Gastrocnemius medialis (tissue), 4 donors: ENCODE data around the gene TET2. TPM values are rescaled to one million over a fixed set of nuclear protein-coding genes. Genes with fewer than 3 reads are reported as not detected.

ENCODE experiments used
- ATAC-seq, 2 donors: fragments of 150-250 bp; one replicate each; pipeline ENCODE4 v1.9.1; 2016
- DNase-seq, 2 donors: peaks; one replicate each; pipeline ENCODE4 v3.0.0-alpha.2; 2019
- H3K27ac ChIP-seq, 4 donors: fragments of 200-600 bp; sonication (generic); 1 replicate in 1 of 4; 2 replicates in 3 of 4; pipeline ENCODE4 v1.5.1; 2016 to 2018; ENCODE audit warnings: mild to moderate bottlenecking in 2 of 4, moderate library complexity in 1 of 4
- H3K27me3 ChIP-seq, 3 donors: fragments of 200-600 bp; sonication (generic) in 2 of 3; 1 replicate in 1 of 3; 2 replicates in 2 of 3; pipeline versions ENCODE4 v1.5.1 to v1.6.0; 2016 to 2019; ENCODE audit warnings: mild to moderate bottlenecking in 1 of 3, moderate library complexity in 1 of 3
- H3K36me3 ChIP-seq, 2 donors: fragments of 200-600 bp; sonication (generic) in 1 of 2; one replicate each; pipeline ENCODE4 v1.5.1; 2017 to 2018
- H3K4me1 ChIP-seq, 2 donors: fragments of 200-600 bp; sonication (generic) in 1 of 2; one replicate each; pipeline ENCODE4 v1.5.1; 2016 to 2017; ENCODE audit warnings: mild to moderate bottlenecking in 2 of 2
- H3K4me3 ChIP-seq, 4 donors: fragments of 200-600 bp; sonication (generic) in 3 of 4; 1 replicate in 1 of 4; 2 replicates in 3 of 4; pipeline ENCODE4 v1.5.1; 2016 to 2019; ENCODE audit warnings: mild to moderate bottlenecking in 2 of 4
- H3K9me3 ChIP-seq, 3 donors: fragments of 200-600 bp; sonication (generic) in 2 of 3; 1 replicate in 1 of 3; 2 replicates in 2 of 3; pipeline ENCODE4 v1.5.1; 2016 to 2019
- POLR2A ChIP-seq, 2 donors: fragments of 450-650 bp; IDR thresholded peaks; one replicate each; pipeline ENCODE4 v1.6.1; 2017; ENCODE audit warnings: antibody characterized with exemption in 2 of 2, mild to moderate bottlenecking in 2 of 2, moderate library complexity in 2 of 2
- in situ Hi-C, 4 donors: fragments of 200-750 bp; cut with MboI; loops; one replicate each; pipeline versions ENCODE4 v1.15.0 to v1.8.0; 2017; ENCODE audit warnings: low sequenced_read_pairs in 4 of 4
- intact Hi-C: fragments of 100-400 bp; cut with DNase I; formaldehyde crosslinking; loops from one replicate; pipeline ENCODE4 v1.15.1; 2023; ENCODE audit warnings: low total_unique reads
- total RNA-seq, 4 donors: library from RNA; depleted of rRNA; stranded (reverse); fragments of >200 nt; gene quantifications; one replicate each; pipeline versions ENCODE4 v1.1.0 to v1.2.3, GENCODE V29; 2016
- TF ChIP-seq, protein P1 (sequence below), 5 experiments: fragments of 450-650 bp in 3 of 5; fragments of 200-600 bp in 2 of 5; sonication (generic) in 2 of 5; IDR thresholded peaks in 4 of 5; conservative IDR thresholded peaks in 1 of 5; 1 replicate in 4 of 5; 2 replicates in 1 of 5; pipeline ENCODE4 v1.5.1; 2016 to 2019; ENCODE audit warnings: antibody characterized with exemption in 5 of 5, mild to moderate bottlenecking in 3 of 5, moderate library complexity in 3 of 5

Gene TET2
- total RNA-seq, 4 donors from 2014 or later = 12.9 to 18.0 (median 16.4) TPM

DNA sequence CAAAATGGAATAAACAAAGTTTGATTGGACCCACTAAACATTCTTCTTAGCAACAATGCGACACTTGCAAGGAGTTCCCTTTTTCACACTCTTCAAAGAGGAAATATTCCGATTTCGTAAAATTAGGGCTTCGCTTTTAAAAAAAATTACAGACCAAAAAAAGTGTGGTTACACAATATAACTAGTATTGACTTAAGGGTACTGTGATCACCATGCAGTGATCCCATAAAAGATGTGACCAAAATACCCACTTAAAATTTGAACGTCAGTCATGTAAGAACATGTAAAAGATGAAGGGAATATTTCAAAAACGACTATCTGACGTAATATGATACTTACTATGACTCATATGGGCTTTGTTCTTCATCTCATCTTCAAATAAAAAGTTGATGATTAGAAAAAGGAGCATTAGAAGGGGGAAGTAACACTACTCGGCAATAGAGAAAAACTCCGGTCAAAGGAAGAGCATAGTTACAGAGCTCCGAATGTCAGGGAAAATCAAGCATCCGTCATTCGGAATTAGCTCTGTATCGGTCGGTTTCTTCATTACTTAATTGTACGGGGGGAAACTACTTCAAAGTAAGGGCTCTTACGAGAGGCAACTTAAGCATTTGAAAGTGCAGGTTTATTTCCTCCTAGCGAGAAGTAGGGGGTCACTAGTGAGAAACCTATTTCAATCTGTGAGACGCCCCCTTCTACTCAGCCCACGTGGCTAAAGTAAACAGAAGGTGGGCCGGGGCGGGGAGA, 1.3 kb upstream of the TET2 start:
- in situ Hi-C loops = loop anchor here in 3 of 4 donors (5.0 to 25.0 kb wide), 2 partner anchors 327 to 567 kb away; partner anchors contain the start of genes GSTCD (in 2 of the 3), INTS12 (in 2 of the 3) and PPA2 (in 1 of the 3)

DNA sequence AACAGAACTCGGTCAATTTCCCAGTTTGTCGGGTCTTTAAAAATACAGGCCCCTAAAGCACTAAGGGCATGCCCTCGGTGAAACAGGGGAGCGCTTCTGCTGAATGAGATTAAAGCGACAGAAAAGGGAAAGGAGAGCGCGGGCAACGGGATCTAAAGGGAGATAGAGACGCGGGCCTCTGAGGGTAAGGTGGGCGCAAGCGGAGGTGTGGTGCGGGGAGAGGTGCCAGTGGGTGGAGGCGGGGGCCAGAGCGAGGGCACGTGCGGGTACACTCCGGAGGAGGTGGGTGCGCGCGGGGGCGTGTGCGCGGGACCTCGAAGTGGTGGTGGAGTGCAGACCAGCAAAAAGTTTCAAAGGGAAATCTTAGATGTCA, 787 bp upstream of the TET2 start:
- TF ChIP-seq POLR2A (IDR thresholded peaks at IDR 0.05) = no peak
- TF ChIP-seq, protein P1, sequence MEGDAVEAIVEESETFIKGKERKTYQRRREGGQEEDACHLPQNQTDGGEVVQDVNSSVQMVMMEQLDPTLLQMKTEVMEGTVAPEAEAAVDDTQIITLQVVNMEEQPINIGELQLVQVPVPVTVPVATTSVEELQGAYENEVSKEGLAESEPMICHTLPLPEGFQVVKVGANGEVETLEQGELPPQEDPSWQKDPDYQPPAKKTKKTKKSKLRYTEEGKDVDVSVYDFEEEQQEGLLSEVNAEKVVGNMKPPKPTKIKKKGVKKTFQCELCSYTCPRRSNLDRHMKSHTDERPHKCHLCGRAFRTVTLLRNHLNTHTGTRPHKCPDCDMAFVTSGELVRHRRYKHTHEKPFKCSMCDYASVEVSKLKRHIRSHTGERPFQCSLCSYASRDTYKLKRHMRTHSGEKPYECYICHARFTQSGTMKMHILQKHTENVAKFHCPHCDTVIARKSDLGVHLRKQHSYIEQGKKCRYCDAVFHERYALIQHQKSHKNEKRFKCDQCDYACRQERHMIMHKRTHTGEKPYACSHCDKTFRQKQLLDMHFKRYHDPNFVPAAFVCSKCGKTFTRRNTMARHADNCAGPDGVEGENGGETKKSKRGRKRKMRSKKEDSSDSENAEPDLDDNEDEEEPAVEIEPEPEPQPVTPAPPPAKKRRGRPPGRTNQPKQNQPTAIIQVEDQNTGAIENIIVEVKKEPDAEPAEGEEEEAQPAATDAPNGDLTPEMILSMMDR (IDR thresholded peaks at IDR 0.05 in 4 of 5, conservative IDR thresholded peaks at IDR 0.05 in 1 of 5) = no peak
- ATAC-seq (peak; percentile 6 to 14), DNase-seq (no peak)
- H3K27ac ChIP-seq = peak overlapping the region; percentile 86 to 91 (median 88)
- peaks cover 26 to 28% of the 10 kb centered on the region in 2 donors for H3K4me1 ChIP-seq
- no peaks in the 10 kb centered on the region for H3K36me3 ChIP-seq
- no peaks in the 10 kb centered on the region for H3K9me3 ChIP-seq
- in situ Hi-C loops = loop anchor here in 3 of 4 donors (5.0 to 25.0 kb wide), 2 partner anchors 326 to 566 kb away; partner anchors contain the start of genes GSTCD (in 2 of the 3), INTS12 (in 2 of the 3) and PPA2 (in 1 of the 3)
- intact Hi-C loops = loop anchor here (2.0 to 5.0 kb wide), 3 partner anchors 41 to 563 kb away; partner anchors contain the start of genes GSTCD and INTS12
- peak overlapping the region; percentile 76 to 93 (median 84) for H3K4me3 ChIP-seq
- no peaks in the 10 kb centered on the region for H3K27me3 ChIP-seq

More for the DNA sequence above, 1.3 kb upstream of the TET2 start:
- DNase-seq (no peak), ATAC-seq (no peak)
- Histone ChIP-seq H3K4me3 (peak overlapping the region; percentile 76 to 93 (median 84)), H3K9me3 (no peaks in the 10 kb centered on the region), H3K27me3 (no peaks in the 10 kb centered on the region), H3K4me1 (peaks cover 20 to 24% of the 10 kb centered on the region in 2 donors), H3K36me3 (no peaks in the 10 kb centered on the region), H3K27ac (peak overlapping the region; percentile 86 to 91 (median 88))
- intact Hi-C loops = loop anchor here (5.0 kb wide), 1 partner anchor 42 kb away; no protein-coding TSS in a partner anchor
- TF ChIP-seq POLR2A (IDR thresholded peaks at IDR 0.05) = peak in 1 of 2 donors; percentile 10
- TF ChIP-seq, protein P1 (IDR thresholded peaks at IDR 0.05 in 4 of 5, conservative IDR thresholded peaks at IDR 0.05 in 1 of 5) = no peak

DNA sequence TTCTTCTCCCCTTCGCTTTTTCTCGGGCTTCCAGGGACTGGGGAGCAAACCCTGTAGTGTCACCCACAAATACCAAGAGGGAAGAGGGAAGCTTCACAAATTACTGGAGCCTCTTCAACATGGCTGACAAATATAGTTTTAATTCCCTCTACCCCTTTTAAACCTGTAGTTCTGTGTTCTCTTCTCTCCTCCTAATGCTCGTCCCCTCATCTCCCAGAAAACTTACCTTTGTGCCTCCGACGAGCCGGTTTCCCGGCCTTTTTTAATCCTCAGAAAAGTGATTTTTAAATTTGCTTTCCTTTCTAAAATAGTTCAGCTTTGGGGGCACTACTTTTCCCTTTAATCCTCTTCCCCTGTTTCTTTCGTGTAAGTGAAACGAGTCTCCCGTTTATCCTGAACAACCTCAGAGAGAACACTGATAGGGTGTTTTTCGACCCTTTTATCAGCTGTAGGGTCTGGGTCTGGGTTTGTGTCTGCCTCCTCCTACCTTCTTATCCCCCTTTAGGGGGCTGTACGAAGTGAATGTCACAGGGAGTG, 408 bp downstream of the TET2 start:
- H3K27ac ChIP-seq = peak overlapping the region; percentile 86 to 91 (median 88)
- DNase-seq (no peak), ATAC-seq (peak; percentile 30 to 40)
- H3K4me1 ChIP-seq = peaks cover 30 to 34% of the 10 kb centered on the region in 2 donors
- no peaks in the 10 kb centered on the region for H3K36me3 ChIP-seq
- TF ChIP-seq, protein P1 (IDR thresholded peaks at IDR 0.05 in 4 of 5, conservative IDR thresholded peaks at IDR 0.05 in 1 of 5) = no peak
- no peaks in the 10 kb centered on the region for H3K27me3 ChIP-seq
- in situ Hi-C loops (loop anchor here in 3 of 4 donors (5.0 to 25.0 kb wide), 2 partner anchors 325 to 565 kb away; partner anchors contain the start of genes GSTCD (in 2 of the 3), INTS12 (in 2 of the 3) and PPA2 (in 1 of the 3)), intact Hi-C loops (loop anchor here (2.0 to 5.0 kb wide), 3 partner anchors 40 to 562 kb away; partner anchors contain the start of genes GSTCD and INTS12)
- no peaks in the 10 kb centered on the region for H3K9me3 ChIP-seq
- peak overlapping the region; percentile 76 to 93 (median 84) for H3K4me3 ChIP-seq

GRCh38 chr4:105147553-105148161, 981 bp downstream of the TET2 start:
- intact Hi-C loops (loop anchor here (2.0 to 5.0 kb wide), 3 partner anchors 40 to 561 kb away; partner anchors contain the start of genes GSTCD and INTS12), in situ Hi-C loops (loop anchor here in 3 of 4 donors (5.0 to 25.0 kb wide), 2 partner anchors 325 to 565 kb away; partner anchors contain the start of genes GSTCD (in 2 of the 3), INTS12 (in 2 of the 3) and PPA2 (in 1 of the 3))
- ATAC-seq = peak; percentile 23 to 31
- Histone ChIP-seq H3K9me3 (no peaks in the 10 kb centered on the region), H3K27me3 (no peaks in the 10 kb centered on the region), H3K36me3 (no peaks in the 10 kb centered on the region), H3K4me3 (peak overlapping the region; percentile 76 to 93 (median 84)), H3K27ac (peak overlapping the region; percentile 86 to 91 (median 88)), H3K4me1 (peaks cover 35 to 39% of the 10 kb centered on the region in 2 donors)
- TF ChIP-seq POLR2A (IDR thresholded peaks at IDR 0.05) = no peak
- TF ChIP-seq, protein P1 (IDR thresholded peaks at IDR 0.05 in 4 of 5, conservative IDR thresholded peaks at IDR 0.05 in 1 of 5) = no peak
- DNase-seq = peak in 1 of 2 donors; percentile 8
